Upper lobe of right lung (tissue), 1 donor: ENCODE measurements around the gene TERB1. TPM values are rescaled to one million over a fixed set of nuclear protein-coding genes. Genes with fewer than 3 reads are reported as not detected.

Source experiments
- ATAC-seq: fragments of 200-7000 bp; cut with Tn5 transposase; one replicate; pipeline ENCODE4 v1.9.1; 2020; ENCODE audit warnings: mild to moderate bottlenecking, moderate library complexity
- DNase-seq: peaks from one replicate; pipeline ENCODE4 v3.0.0-alpha.2; 2020
- H3K27ac ChIP-seq: fragments of 200-600 bp; one replicate; pipeline ENCODE4 v1.8.0; 2022
- H3K27me3 ChIP-seq: fragments of 200-600 bp; one replicate; pipeline ENCODE4 v1.8.0; 2022; ENCODE audit warnings: mild to moderate bottlenecking
- H3K36me3 ChIP-seq: fragments of 200-600 bp; one replicate; pipeline ENCODE4 v1.8.0; 2022
- H3K4me1 ChIP-seq: fragments of 200-600 bp; one replicate; pipeline ENCODE4 v1.8.0; 2022
- H3K4me3 ChIP-seq: fragments of 200-600 bp; one replicate; pipeline ENCODE4 v1.8.0; 2022; ENCODE audit warnings: mild to moderate bottlenecking
- H3K9me3 ChIP-seq: fragments of 200-600 bp; one replicate; pipeline ENCODE4 v1.8.0; 2022
- intact Hi-C: fragments of 100-400 bp; cut with DNase I; formaldehyde crosslinking; loops from one replicate; pipeline ENCODE4 v1.11.0; 2022
- total RNA-seq: library from RNA; stranded (reverse); fragmentation: NEBNext Ultra II Directional; extraction: Animal tissue kit (Norgen Biotek cat#: 25700); gene quantifications from one replicate; pipeline ENCODE4 v1.2.1, GENCODE V29; 2021
- TF ChIP-seq, protein P1 (sequence below): fragments of 200-600 bp; IDR thresholded peaks from one replicate; pipeline ENCODE4 v1.8.0; 2022; ENCODE audit warnings: antibody characterized with exemption
- donor health status: DM: no; HTN: yes; CAD: no; lungs with severe emphysema.

TERB1 gene
- total RNA-seq, 1 donor from 2014 or later, result 0.26 TPM

DNA sequence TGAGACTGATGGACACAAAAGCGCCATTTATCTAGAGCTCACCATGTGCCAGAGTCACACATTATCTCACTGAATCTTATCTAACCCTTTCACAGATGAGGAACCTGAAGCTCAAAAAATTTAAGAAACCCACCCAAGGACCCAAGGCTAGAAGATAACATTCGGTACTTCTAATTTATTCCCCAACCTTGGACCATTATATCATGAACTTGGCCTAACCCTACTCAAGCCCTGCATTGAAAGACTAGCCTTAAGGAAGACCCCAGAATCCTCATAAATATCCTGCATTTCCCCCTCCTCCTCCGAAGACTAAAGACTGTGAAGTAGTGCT is 49.4 kb downstream of the TERB1 start:
- TF ChIP-seq, protein P1, sequence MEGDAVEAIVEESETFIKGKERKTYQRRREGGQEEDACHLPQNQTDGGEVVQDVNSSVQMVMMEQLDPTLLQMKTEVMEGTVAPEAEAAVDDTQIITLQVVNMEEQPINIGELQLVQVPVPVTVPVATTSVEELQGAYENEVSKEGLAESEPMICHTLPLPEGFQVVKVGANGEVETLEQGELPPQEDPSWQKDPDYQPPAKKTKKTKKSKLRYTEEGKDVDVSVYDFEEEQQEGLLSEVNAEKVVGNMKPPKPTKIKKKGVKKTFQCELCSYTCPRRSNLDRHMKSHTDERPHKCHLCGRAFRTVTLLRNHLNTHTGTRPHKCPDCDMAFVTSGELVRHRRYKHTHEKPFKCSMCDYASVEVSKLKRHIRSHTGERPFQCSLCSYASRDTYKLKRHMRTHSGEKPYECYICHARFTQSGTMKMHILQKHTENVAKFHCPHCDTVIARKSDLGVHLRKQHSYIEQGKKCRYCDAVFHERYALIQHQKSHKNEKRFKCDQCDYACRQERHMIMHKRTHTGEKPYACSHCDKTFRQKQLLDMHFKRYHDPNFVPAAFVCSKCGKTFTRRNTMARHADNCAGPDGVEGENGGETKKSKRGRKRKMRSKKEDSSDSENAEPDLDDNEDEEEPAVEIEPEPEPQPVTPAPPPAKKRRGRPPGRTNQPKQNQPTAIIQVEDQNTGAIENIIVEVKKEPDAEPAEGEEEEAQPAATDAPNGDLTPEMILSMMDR, result no peak
- peak overlapping the region; percentile 100 for H3K4me3 ChIP-seq
- peaks cover 27% of the 10 kb centered on the region for H3K4me1 ChIP-seq
- ATAC-seq, result no peak
- no peaks in the 10 kb centered on the region for H3K27me3 ChIP-seq
- no peak for DNase-seq
- H3K9me3 ChIP-seq, result no peaks in the 10 kb centered on the region
- intact Hi-C loops, result no loop called here
- peak overlapping the region; percentile 92 for H3K27ac ChIP-seq
- H3K36me3 ChIP-seq, result peaks cover 24% of the 10 kb centered on the region

- Histone ChIP-seq H3K36me3 (peaks cover 29% of the 10 kb centered on the region), H3K27ac (peak within 1 kb of the TSS; percentile 92), H3K27me3 (no peaks in the 10 kb centered on the region), H3K4me3 (peak within 1 kb of the TSS; percentile 100), H3K4me1 (peaks cover 27% of the 10 kb centered on the region), H3K9me3 (no peaks in the 10 kb centered on the region)
- peak; percentile 92 for DNase-seq
- peak; percentile 96 for ATAC-seq
- intact Hi-C loops, result no loop called here
- TF ChIP-seq, protein P1, result peak; percentile 78
These were observed 49.9 kb downstream of the TERB1 start, which contains the start of gene DYNC1LI2 for GRCh38 chr16:66751303-66751991. Gene DYNC1LI2, minus strand, starts transcription at chr16:66751609. Its CDS starts 18 bp downstream, at chr16:66751591.

DNA sequence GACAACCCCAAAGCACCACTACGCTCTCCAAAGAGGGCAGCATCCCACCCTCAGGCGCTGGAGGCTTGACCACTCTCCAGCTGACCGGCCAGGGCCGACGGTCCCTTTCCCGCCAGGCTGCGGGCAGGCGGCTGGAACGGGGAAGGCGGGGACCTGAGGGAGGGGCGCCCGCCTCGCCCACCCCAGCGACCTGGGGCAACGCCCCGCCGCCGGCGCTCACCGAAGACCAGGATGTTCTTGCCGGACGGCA is 50.4 kb downstream of the TERB1 start:
- Histone ChIP-seq H3K9me3 (no peaks in the 10 kb centered on the region), H3K4me1 (peaks cover 27% of the 10 kb centered on the region), H3K36me3 (peaks cover 34% of the 10 kb centered on the region), H3K4me3 (peak overlapping the region; percentile 100), H3K27ac (peak overlapping the region; percentile 92), H3K27me3 (no peaks in the 10 kb centered on the region)
- intact Hi-C loops, result no loop called here
- ATAC-seq (peak; percentile 18), DNase-seq (no peak)
- TF ChIP-seq, protein P1, result no peak

DNA sequence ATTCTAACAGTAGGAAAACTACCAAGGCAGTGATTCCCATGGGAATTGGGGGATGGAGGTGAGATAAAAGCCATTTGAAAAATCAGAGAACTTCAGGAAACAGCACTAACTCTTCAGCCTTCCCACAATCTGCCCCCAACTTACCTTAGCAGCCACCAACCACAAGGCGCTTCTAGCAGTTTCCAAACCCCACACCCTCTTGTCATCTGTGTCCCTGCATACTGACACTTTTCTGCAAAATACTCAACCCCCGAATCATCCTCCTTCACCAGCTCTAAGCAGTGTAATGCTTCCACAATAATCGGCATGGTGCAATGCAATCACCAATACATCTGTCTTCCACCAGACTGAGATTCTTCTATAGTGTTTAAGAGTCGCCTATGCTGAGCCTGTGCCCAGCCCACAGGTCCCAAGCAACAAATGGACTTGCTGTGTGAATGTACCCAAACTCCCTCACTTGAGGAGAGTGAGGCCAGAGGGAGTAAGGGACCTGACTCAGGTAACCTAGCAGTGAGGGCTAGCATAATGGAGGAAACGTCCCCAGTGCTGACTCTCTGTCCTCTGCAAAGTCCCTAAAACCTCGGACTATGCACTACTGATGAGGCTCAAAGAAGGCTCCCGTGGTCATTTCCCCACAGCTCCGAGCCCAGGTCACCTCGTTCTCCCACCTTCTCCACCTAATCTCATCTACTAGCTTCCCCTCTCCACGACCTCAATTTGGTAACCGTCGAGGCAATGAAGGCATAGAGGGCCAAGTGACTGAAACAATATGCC is 50.9 kb downstream of the TERB1 start:
- TF ChIP-seq, protein P1, result no peak
- Histone ChIP-seq H3K4me1 (peaks cover 27% of the 10 kb centered on the region), H3K4me3 (peak overlapping the region; percentile 100), H3K9me3 (no peaks in the 10 kb centered on the region), H3K27ac (peak overlapping the region; percentile 92), H3K36me3 (peaks cover 39% of the 10 kb centered on the region), H3K27me3 (no peaks in the 10 kb centered on the region)
- ATAC-seq (no peak), DNase-seq (no peak)
- intact Hi-C loops, result no loop called here

DNA sequence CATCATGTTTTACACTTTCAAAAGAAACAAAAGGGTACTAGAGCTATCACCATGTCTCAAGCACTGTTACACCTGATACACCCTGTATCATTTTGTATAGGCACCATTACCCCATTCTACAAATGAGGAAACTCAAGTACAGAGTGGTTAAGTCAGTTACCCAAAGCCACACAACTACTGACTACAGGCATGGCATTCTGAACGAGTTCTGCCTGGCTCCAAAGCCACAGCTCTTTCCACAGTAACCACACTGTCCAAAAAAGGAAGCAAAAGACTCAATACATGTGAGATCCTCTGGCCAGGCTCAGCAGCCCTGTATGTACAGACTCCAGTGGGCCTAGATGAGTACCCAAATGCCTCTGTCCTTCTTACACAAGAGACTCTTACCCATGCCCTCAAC is 54.7 kb downstream of the TERB1 start:
- Histone ChIP-seq H3K4me3 (no peak overlapping the region), H3K36me3 (peaks cover 76% of the 10 kb centered on the region), H3K27me3 (no peaks in the 10 kb centered on the region), H3K27ac (no peak overlapping the region), H3K9me3 (no peaks in the 10 kb centered on the region), H3K4me1 (peaks cover 28% of the 10 kb centered on the region)
- TF ChIP-seq, protein P1, result no peak
- ATAC-seq (peak; percentile 75), DNase-seq (no peak)
- intact Hi-C loops, result no loop called here
